IPS DF 6.9 (cell line): ENCODE data around the gene NFS1.

Source experiments
- DNase-seq: peaks from one replicate; pipeline ENCODE4 v3.0.0-alpha.2; 2013; ENCODE audit warnings: low read depth, low spot score
- H3K27ac ChIP-seq: one replicate; pipeline ENCODE4 v1.5.1; 2013; ENCODE audit warnings: low read length, control low read depth
- H3K27me3 ChIP-seq: 2 replicates; pipeline ENCODE4 v1.6.1; 2013; ENCODE audit warnings: mild to moderate bottlenecking, low read length; ENCODE audit not compliant: control insufficient read depth, insufficient read depth
- H3K36me3 ChIP-seq: 2 replicates; pipeline ENCODE4 v1.6.1; 2013; ENCODE audit warnings: low read length; ENCODE audit not compliant: control insufficient read depth, insufficient read depth
- H3K4me1 ChIP-seq: 2 replicates; pipeline ENCODE4 v1.6.1; 2013; ENCODE audit warnings: low read length; ENCODE audit not compliant: control insufficient read depth, insufficient read depth
- H3K4me3 ChIP-seq: 2 replicates; pipeline ENCODE4 v1.5.1; 2013; ENCODE audit warnings: mild to moderate bottlenecking, low read length
- H3K9me3 ChIP-seq: 2 replicates; pipeline ENCODE4 v1.6.1; 2013; ENCODE audit warnings: low read length, inconsistent platforms; ENCODE audit not compliant: control insufficient read depth, insufficient read depth
- WGBS: extraction: QIAGEN DNeasy Blood & Tissue Kit; methylation state at CpG from one replicate; pipeline ENCODE4 v1.1.7; 2013; ENCODE audit warnings: mixed read lengths, missing lambda C conversion rate; ENCODE audit not compliant: insufficient read length, insufficient coverage; 5-methylcytosine and 5-hydroxymethylcytosine counted together

Gene NFS1

DNA sequence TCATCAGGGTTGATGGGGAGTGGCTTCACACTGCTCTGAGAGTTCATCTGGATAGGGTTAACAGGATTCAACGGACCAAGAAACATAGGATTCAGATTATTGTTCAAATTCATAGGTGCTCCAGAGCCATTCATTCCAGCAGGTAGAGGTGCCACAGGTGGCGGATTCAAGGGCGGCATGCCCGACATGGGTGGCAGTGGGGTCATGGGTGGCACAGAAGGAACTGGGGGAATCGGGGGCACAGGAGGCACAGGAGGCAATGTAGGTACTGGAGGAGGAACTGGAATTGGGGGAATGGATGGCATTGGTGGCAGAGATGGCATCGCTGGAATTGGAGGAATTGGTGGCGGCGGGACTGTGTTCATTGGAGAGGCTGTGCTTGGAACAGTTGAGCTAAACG is 44.7 kb downstream of the NFS1 start:
- no peak overlapping the region for H3K4me3 ChIP-seq
- peaks cover 19% of the 10 kb centered on the region for H3K36me3 ChIP-seq
- DNase-seq, result no peak
- H3K27me3 ChIP-seq, result no peaks in the 10 kb centered on the region
- no peaks in the 10 kb centered on the region for H3K9me3 ChIP-seq
- H3K27ac ChIP-seq, result no peak overlapping the region
- no CpG with 5 or more reads among the region's 9 CpGs for WGBS
- no peaks in the 10 kb centered on the region for H3K4me1 ChIP-seq

DNA sequence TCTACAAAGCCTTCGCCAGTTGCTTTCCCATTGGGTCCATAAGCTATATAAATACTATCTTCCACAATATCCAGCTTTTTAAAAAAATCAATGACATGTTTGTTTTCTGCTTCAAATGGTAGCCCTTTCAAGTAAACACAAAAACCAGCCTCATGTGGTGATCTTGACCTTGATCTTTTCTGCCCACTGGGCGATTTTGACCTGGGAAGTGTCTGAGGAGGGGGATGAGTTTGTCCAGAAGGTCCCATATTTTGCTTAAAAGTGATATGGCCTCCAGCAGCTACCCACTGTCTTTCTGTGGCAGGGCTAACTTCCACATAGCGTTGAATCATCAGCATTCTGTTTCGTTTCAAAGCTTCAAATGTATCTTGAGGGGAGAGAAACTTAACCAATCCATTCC is 45.3 kb downstream of the NFS1 start:
- Histone ChIP-seq H3K27ac (no peak overlapping the region), H3K36me3 (peaks cover 19% of the 10 kb centered on the region), H3K4me1 (no peaks in the 10 kb centered on the region), H3K27me3 (no peaks in the 10 kb centered on the region), H3K9me3 (no peaks in the 10 kb centered on the region), H3K4me3 (no peak overlapping the region)
- WGBS, result no CpG with 5 or more reads among the region's 4 CpGs
- no peak for DNase-seq

DNA sequence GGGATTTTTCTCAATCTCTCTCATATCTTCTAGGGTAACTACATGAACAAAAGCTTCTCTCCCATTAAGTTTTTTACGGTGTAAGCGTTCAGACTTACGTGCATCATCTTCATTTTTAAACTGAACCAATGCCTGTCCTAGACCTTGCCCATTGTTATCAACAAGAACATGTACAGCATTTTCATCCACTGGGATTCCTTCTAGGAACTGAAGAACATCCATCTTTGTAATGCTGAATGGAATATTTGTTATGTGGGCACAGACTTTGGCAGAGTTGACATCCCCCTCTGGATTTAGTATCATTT is 45.8 kb downstream of the NFS1 start:
- Histone ChIP-seq H3K27ac (no peak overlapping the region), H3K36me3 (peaks cover 19% of the 10 kb centered on the region), H3K27me3 (no peaks in the 10 kb centered on the region), H3K4me3 (no peak overlapping the region), H3K9me3 (no peaks in the 10 kb centered on the region), H3K4me1 (no peaks in the 10 kb centered on the region)
- DNase-seq, result no peak
- WGBS, result no CpG with 5 or more reads among the region's 3 CpGs

DNA sequence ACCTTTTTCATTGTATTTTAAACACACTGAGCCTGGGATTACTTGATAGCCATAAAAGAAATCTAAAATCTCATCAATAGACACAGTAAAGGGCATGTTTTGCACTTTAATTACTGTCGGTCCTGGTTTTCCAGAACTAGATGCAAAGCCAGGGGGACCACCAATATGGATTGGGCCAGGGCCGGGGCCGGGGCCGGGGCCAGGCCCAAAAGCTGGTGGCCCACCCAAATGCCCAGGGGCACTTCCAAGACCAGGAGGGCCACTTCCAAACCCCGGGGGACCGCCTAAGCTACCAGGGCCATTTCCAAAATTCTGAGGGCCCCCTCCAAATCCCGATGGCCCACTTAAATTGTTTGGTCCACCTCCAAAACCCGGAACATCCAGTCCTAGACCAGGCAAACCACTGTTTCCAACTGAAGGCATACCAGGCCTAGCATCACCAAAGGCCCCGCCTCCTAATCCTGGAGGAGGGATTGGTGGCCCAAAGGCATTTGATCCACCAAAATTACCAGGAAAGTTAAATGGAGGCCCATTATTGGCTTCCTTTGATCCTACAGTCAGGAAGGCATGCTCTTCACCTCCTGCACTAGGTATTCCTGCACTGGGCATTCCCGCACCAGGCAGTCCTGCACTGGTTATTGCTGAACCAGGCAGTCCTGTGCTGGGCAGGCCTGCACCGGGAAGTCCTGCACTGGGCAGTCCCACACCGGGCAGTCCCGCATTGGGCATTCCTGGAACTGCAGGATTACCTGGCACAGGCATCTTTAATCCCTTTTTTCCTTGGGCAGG is 46.3 kb downstream of the NFS1 start:
- Histone ChIP-seq H3K27ac (no peak overlapping the region), H3K27me3 (no peaks in the 10 kb centered on the region), H3K4me3 (no peak overlapping the region), H3K36me3 (peaks cover 19% of the 10 kb centered on the region), H3K4me1 (no peaks in the 10 kb centered on the region), H3K9me3 (no peaks in the 10 kb centered on the region)
- WGBS, result no CpG with 5 or more reads among the region's 13 CpGs
- no peak for DNase-seq

DNA sequence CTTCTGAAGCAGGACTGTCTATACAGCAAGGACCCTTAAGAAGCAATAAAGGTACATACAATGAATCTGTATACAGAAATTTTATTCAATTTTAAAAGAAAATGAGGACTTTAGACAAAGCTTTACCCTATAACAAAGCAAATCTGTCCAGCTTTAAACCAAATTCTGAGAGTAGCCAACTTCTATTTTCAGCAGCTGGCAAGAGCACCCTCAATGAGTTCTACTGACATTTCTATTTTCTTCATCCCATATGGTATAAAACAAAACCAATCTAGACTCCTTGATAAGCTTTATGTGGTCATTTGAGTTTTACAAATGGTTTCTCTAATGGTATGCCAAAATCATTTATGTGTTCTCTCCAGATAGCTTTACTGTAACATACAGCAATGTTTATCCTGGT is 47.2 kb downstream of the NFS1 start:
- H3K36me3 ChIP-seq, result peaks cover 19% of the 10 kb centered on the region
- no peaks in the 10 kb centered on the region for H3K9me3 ChIP-seq
- no peak for DNase-seq
- H3K4me1 ChIP-seq, result no peaks in the 10 kb centered on the region
- no peak overlapping the region for H3K27ac ChIP-seq
- H3K4me3 ChIP-seq, result no peak overlapping the region
- no peaks in the 10 kb centered on the region for H3K27me3 ChIP-seq

DNA sequence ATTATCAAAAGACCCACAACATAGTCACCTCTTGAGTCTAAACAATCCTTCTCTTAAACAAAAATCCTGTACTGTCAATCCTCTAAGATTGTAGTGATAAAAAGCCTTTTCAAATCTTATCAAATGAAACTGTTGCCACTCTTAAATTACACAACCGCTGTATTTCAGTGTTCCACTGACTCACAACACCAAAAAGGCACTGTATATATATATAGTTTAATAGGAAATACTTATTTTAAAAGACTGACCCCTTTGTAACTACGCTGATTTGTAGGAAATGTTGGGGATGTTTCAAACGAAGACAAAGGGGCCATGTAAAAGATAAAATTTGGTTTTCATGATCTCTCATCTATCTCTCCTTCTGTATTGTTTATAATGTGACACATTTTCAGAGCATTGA is 48.5 kb downstream of the NFS1 start:
- Histone ChIP-seq H3K4me3 (no peak overlapping the region), H3K36me3 (peaks cover 19% of the 10 kb centered on the region), H3K27me3 (no peaks in the 10 kb centered on the region), H3K9me3 (no peaks in the 10 kb centered on the region), H3K4me1 (no peaks in the 10 kb centered on the region), H3K27ac (no peak overlapping the region)
- WGBS, result no CpG with 5 or more reads among the region's 3 CpGs
- no peak for DNase-seq

DNA sequence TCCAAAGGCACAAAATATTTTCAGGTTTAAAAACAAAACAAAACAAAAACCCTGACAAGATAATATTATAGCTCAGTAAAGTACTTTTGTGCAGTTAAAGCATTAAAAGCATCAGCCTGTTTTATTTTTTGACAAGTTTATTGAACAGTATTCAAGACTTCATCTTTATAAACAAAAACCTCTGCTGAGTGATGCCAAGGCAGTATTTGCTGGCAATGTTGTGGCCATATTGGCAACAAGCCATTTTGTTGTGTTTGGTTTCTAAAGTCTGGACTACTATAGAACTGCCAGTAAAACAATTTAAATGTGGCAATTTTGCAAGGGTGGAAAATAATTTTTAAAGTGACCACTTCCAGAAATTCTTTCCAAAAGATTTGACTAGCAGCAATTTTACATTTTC is 50.3 kb downstream of the NFS1 start:
- Histone ChIP-seq H3K27me3 (no peaks in the 10 kb centered on the region), H3K27ac (no peak overlapping the region), H3K4me1 (no peaks in the 10 kb centered on the region), H3K4me3 (no peak overlapping the region), H3K36me3 (peaks cover 5% of the 10 kb centered on the region; the same call in 1 of the 2 replicates), H3K9me3 (no peaks in the 10 kb centered on the region)
- DNase-seq, result no peak

DNA sequence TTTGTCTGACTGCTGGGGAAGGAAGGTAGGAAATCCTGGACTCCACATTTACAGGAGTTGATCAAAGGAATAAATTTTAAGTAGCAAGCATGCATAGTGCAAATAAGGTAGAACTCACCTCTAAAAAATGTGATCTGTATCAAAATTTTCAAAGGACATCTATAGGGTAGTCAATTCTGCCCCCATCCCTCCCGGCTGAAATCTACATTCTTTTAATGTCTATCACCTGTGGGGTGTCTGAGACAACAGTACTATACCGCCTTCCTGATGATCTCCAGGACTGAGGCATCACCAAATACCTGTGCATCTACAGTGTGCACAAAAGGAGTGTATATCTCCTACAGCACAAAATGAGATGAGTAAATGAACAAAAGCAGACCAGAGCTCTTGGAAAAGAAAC is 54.3 kb downstream of the NFS1 start:
- no peaks in the 10 kb centered on the region for H3K36me3 ChIP-seq
- DNase-seq, result no peak
- no peaks in the 10 kb centered on the region for H3K27me3 ChIP-seq
- no CpG with 5 or more reads among the region's 2 CpGs for WGBS
- H3K4me1 ChIP-seq, result no peaks in the 10 kb centered on the region
- no peaks in the 10 kb centered on the region for H3K9me3 ChIP-seq
- no peak overlapping the region for H3K4me3 ChIP-seq
- H3K27ac ChIP-seq, result no peak overlapping the region

DNA sequence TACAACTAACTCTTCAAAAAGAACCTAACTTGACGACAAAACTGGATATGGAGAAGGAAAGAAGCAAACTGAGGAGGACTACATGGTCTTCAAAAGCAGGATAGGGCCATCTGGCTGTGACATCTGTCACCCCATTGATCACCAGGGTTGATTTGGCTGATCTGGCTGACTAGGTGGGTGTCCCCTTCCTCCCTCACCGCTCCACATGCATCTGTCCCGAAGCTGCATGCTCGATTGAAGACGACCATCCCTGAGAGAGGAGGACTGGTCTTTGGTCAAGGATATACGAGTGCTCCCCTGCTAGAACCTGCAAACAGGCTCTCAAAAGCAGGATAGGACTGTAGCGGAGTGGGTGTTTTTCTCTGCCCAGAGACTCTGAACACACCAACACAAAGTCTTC is 56.1 kb downstream of the NFS1 start:
- no peak for DNase-seq
- no CpG with 5 or more reads among the region's 7 CpGs for WGBS
- no peaks in the 10 kb centered on the region for H3K9me3 ChIP-seq
- H3K4me3 ChIP-seq, result no peak overlapping the region
- H3K27ac ChIP-seq, result no peak overlapping the region
- H3K4me1 ChIP-seq, result no peaks in the 10 kb centered on the region
- no peaks in the 10 kb centered on the region for H3K27me3 ChIP-seq
- no peaks in the 10 kb centered on the region for H3K36me3 ChIP-seq

DNA sequence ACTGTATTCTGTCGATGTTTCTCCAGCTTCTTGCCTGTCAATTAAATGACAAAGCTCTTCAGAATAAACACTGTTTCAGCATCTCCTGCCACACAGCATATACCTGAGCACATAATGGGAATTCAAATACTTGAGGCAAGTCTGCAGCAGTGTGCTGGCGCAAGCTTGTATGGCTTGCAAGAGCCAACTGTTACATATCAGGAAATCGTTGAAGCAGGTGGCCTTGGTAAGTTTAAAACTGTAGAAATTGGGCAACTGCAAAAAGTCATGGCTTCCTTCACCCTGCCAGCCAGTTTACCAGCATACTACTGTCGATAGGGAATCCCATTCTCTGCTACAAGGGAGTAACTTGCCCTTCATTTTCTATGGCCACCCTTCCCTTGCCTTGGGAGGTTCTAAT is 57.4 kb downstream of the NFS1 start:
- no peaks in the 10 kb centered on the region for H3K4me1 ChIP-seq

DNA sequence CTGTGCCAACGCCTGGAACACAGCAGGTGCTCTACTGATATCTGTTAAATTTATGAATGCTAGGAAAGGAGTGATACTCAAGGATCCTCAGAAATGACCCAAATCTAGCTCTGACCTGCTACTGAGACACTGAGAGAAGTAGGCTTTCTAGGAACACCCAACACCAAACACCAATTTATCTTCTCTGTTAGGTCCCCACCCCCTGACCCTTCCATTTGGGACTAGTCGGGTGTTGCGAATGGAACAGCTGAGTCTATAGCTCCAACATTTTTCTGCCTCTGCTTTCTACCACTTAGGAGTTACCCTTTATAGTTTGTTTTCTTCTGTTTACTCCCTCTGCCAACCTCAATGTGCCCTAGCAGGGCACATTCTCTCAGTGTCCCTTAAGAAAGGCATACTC is 58.4 kb downstream of the NFS1 start:
- Histone ChIP-seq H3K9me3 (no peaks in the 10 kb centered on the region), H3K27ac (no peak overlapping the region), H3K4me3 (no peak overlapping the region), H3K27me3 (no peaks in the 10 kb centered on the region), H3K4me1 (no peaks in the 10 kb centered on the region), H3K36me3 (no peaks in the 10 kb centered on the region)
- no CpG with 5 or more reads among the region's 3 CpGs for WGBS
- DNase-seq, result no peak

More for the DNA sequence above, 57.4 kb downstream of the NFS1 start:
- Histone ChIP-seq H3K9me3 (no peaks in the 10 kb centered on the region), H3K27ac (no peak overlapping the region), H3K4me3 (no peak overlapping the region), H3K36me3 (no peaks in the 10 kb centered on the region), H3K27me3 (no peaks in the 10 kb centered on the region)
- no CpG with 5 or more reads among the region's 4 CpGs for WGBS
- DNase-seq, result no peak
